Measurements from ENCODE around the gene GTPBP3.
"Not testable (repeated sequence)": the region's sequence is repeated elsewhere in the genome, so short reads cannot be mapped to it uniquely, and the experiment has no call there.

The GTPBP3 gene

GRCh38 chr19:17336872-17337674 is at the start of gene GTPBP3:
Gene GTPBP3, plus strand, starts transcription at chr19:17337553. Its CDS starts 59 bp downstream, at chr19:17337612.
- Histone ChIP-seq H3K9me3 (ENCODE audit: control insufficient read depth, low read length) (no peaks in the 10 kb centered on the region), H3K27me3 (ENCODE audit: control insufficient read depth, insufficient read depth, low read length) (no peaks in the 10 kb centered on the region), H3K36me3 (ENCODE audit: control insufficient read depth, insufficient read depth, low read length) (no peaks in the 10 kb centered on the region), H3K4me1 (ENCODE audit: control insufficient read depth, insufficient read depth, low read length) (peaks cover 35% of the 10 kb centered on the region), H3K9ac (ENCODE audit: low read length) (peak within 1 kb of the TSS; percentile 85), H3K4me3 (ENCODE audit: low read length) (peak within 1 kb of the TSS; percentile 98)

GRCh38 chr19:17289489-17289888 is 47.9 kb upstream of the GTPBP3 start:
- peaks cover 7% of the 10 kb centered on the region for H3K4me1 ChIP-seq (ENCODE audit: control insufficient read depth, insufficient read depth, low read length)
- H3K4me3 ChIP-seq (ENCODE audit: low read length) = no peak overlapping the region
- H3K9me3 ChIP-seq (ENCODE audit: control insufficient read depth, low read length) = no peaks in the 10 kb centered on the region
- peaks cover 4% of the 10 kb centered on the region for H3K27me3 ChIP-seq (ENCODE audit: control insufficient read depth, insufficient read depth, low read length)
- H3K9ac ChIP-seq (ENCODE audit: low read length) = no peak overlapping the region
- no peaks in the 10 kb centered on the region for H3K36me3 ChIP-seq (ENCODE audit: control insufficient read depth, insufficient read depth, low read length)

- H3K9me3 ChIP-seq (ENCODE audit: control insufficient read depth, low read length) = no peaks in the 10 kb centered on the region
These were observed 44.9 kb upstream of the GTPBP3 start for GRCh38 chr19:17292301-17293074.

GRCh38 chr19:17293605-17294004 is 43.7 kb upstream of the GTPBP3 start:
- no peak overlapping the region for H3K9ac ChIP-seq (ENCODE audit: low read length)
- no peak overlapping the region for H3K4me3 ChIP-seq (ENCODE audit: low read length)
- H3K27me3 ChIP-seq (ENCODE audit: control insufficient read depth, insufficient read depth, low read length) = peaks cover 1% of the 10 kb centered on the region
- H3K4me1 ChIP-seq (ENCODE audit: control insufficient read depth, insufficient read depth, low read length) = peaks cover 7% of the 10 kb centered on the region
- no peaks in the 10 kb centered on the region for H3K9me3 ChIP-seq (ENCODE audit: control insufficient read depth, low read length)
- H3K36me3 ChIP-seq (ENCODE audit: control insufficient read depth, insufficient read depth, low read length) = no peaks in the 10 kb centered on the region

More at GRCh38 chr19:17292301-17293074, 44.9 kb upstream of the GTPBP3 start:
- H3K9ac ChIP-seq (ENCODE audit: low read length) = peak overlapping the region; percentile 59
- H3K4me3 ChIP-seq (ENCODE audit: low read length) = peak overlapping the region; percentile 41
- peaks cover 4% of the 10 kb centered on the region for H3K27me3 ChIP-seq (ENCODE audit: control insufficient read depth, insufficient read depth, low read length)
- no peaks in the 10 kb centered on the region for H3K36me3 ChIP-seq (ENCODE audit: control insufficient read depth, insufficient read depth, low read length)
- H3K4me1 ChIP-seq (ENCODE audit: control insufficient read depth, insufficient read depth, low read length) = peaks cover 7% of the 10 kb centered on the region

- Histone ChIP-seq H3K9ac (ENCODE audit: low read length) (no peak overlapping the region), H3K27me3 (ENCODE audit: control insufficient read depth, insufficient read depth, low read length) (no peaks in the 10 kb centered on the region), H3K4me3 (ENCODE audit: low read length) (no peak overlapping the region), H3K9me3 (ENCODE audit: control insufficient read depth, low read length) (no peaks in the 10 kb centered on the region), H3K36me3 (ENCODE audit: control insufficient read depth, insufficient read depth, low read length) (no peaks in the 10 kb centered on the region), H3K4me1 (ENCODE audit: control insufficient read depth, insufficient read depth, low read length) (peaks cover 7% of the 10 kb centered on the region)
These were observed 43.1 kb upstream of the GTPBP3 start for GRCh38 chr19:17294051-17294891.

GRCh38 chr19:17295551-17295950 is 41.8 kb upstream of the GTPBP3 start:
- H3K36me3 ChIP-seq (ENCODE audit: control insufficient read depth, insufficient read depth, low read length); H3K4me3 ChIP-seq (ENCODE audit: low read length); H3K9ac ChIP-seq (ENCODE audit: low read length); H3K9me3 ChIP-seq (ENCODE audit: control insufficient read depth, low read length); H3K27me3 ChIP-seq (ENCODE audit: control insufficient read depth, insufficient read depth, low read length); H3K4me1 ChIP-seq (ENCODE audit: control insufficient read depth, insufficient read depth, low read length): not testable (repeated sequence)

- Histone ChIP-seq H3K4me1 (ENCODE audit: control insufficient read depth, insufficient read depth, low read length) (peaks cover 7% of the 10 kb centered on the region), H3K9me3 (ENCODE audit: control insufficient read depth, low read length) (no peaks in the 10 kb centered on the region), H3K4me3 (ENCODE audit: low read length) (no peak overlapping the region), H3K27me3 (ENCODE audit: control insufficient read depth, insufficient read depth, low read length) (no peaks in the 10 kb centered on the region), H3K36me3 (ENCODE audit: control insufficient read depth, insufficient read depth, low read length) (no peaks in the 10 kb centered on the region), H3K9ac (ENCODE audit: low read length) (no peak overlapping the region)
These were observed 41.1 kb upstream of the GTPBP3 start for GRCh38 chr19:17296273-17296672.

GRCh38 chr19:17296976-17297375 is 40.4 kb upstream of the GTPBP3 start:
- Histone ChIP-seq H3K9ac (ENCODE audit: low read length) (no peak overlapping the region), H3K4me3 (ENCODE audit: low read length) (no peak overlapping the region), H3K27me3 (ENCODE audit: control insufficient read depth, insufficient read depth, low read length) (no peaks in the 10 kb centered on the region), H3K36me3 (ENCODE audit: control insufficient read depth, insufficient read depth, low read length) (no peaks in the 10 kb centered on the region), H3K9me3 (ENCODE audit: control insufficient read depth, low read length) (no peaks in the 10 kb centered on the region), H3K4me1 (ENCODE audit: control insufficient read depth, insufficient read depth, low read length) (peaks cover 6% of the 10 kb centered on the region)

- no peak overlapping the region for H3K4me3 ChIP-seq (ENCODE audit: low read length)
- H3K4me1 ChIP-seq (ENCODE audit: control insufficient read depth, insufficient read depth, low read length) = peaks cover 24% of the 10 kb centered on the region
- H3K9ac ChIP-seq (ENCODE audit: low read length) = no peak overlapping the region
- no peaks in the 10 kb centered on the region for H3K9me3 ChIP-seq (ENCODE audit: control insufficient read depth, low read length)
- H3K27me3 ChIP-seq (ENCODE audit: control insufficient read depth, insufficient read depth, low read length) = no peaks in the 10 kb centered on the region
- H3K36me3 ChIP-seq (ENCODE audit: control insufficient read depth, insufficient read depth, low read length) = no peaks in the 10 kb centered on the region
These were observed 36.2 kb upstream of the GTPBP3 start for GRCh38 chr19:17300992-17301619.

- peaks cover 32% of the 10 kb centered on the region for H3K4me1 ChIP-seq (ENCODE audit: control insufficient read depth, insufficient read depth, low read length)
- no peaks in the 10 kb centered on the region for H3K36me3 ChIP-seq (ENCODE audit: control insufficient read depth, insufficient read depth, low read length)
- H3K9me3 ChIP-seq (ENCODE audit: control insufficient read depth, low read length) = no peaks in the 10 kb centered on the region
These were observed 34.8 kb upstream of the GTPBP3 start for GRCh38 chr19:17302391-17303166.

More at GRCh38 chr19:17302391-17303166, 34.8 kb upstream of the GTPBP3 start:
- Histone ChIP-seq H3K4me3 (ENCODE audit: low read length) (peak overlapping the region; percentile 36), H3K27me3 (ENCODE audit: control insufficient read depth, insufficient read depth, low read length) (no peaks in the 10 kb centered on the region), H3K9ac (ENCODE audit: low read length) (peak overlapping the region; percentile 75)

All from mucosa of stomach (tissue), 1 donor.